ENCODE measurements around the gene RPL14.

Gene RPL14

DNA sequence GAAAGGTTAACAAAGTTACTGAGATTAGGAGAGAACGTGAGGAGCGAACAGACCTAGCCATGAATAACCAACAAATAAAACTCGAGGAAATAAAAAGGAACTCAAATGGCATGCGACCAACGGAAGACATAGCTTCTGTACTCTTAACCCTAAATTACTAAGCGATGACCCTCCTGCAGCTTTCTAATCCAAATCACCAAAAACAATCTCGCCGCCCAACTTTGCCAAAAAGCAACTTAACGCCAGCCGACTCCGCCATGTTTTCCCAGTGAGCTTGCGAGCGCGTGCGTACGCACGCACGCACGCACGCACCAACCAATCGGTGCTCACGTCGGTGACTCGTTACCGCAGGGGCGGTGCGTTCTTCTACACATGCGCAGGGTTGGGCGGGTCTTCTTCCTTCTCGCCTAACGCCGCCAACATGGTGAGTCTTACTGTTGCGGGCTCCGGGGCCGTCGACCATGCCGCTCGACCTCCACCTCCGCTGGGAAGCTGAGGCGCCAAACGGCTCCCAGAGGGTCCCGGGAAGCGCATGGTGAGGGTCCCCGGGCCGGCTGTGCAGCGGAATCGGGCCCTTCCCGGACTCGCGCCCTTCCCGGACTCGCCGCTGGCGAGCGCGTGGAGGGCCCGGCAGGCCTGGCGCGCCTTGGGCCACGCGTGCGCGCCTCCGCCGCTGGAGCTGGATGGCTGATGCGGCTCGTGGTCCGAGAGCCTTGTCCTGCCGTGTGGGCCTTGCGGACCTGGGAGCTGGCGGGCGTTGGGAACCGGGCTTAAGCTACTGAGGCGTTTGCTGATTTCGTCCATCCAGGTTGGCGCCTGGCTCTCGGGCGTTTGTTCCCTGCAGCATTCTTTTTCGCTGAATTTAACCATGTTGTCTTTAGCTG is at the start of gene RPL14:
Gene RPL14, plus strand, starts transcription at position 400 of the 884 bp plus-strand sequence. Its CDS starts 133 bp downstream, at position 533.
- peak; percentile 82 for ATAC-seq

DNA sequence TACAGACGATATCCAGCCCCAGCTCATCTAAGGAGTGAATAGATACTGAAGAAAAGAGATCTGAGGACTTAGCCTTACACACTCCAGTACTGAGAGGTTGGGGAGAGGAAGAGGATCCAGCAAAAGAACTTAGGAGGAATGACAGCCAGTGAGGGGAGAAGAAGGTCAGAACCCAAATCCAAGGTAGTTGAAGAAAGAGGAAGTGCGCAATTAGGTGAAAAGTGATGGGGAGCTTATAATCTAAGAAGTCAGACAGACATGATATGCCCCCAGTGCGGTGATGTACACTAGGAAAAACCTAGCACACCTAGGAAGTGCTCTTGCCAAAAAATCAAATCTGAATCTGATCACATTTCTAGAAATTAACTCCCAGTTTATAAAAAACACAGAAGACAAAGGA is 49.5 kb upstream of the RPL14 start:
- no peak for ATAC-seq
- TF ChIP-seq BACH2 (CRISPR knock-in tag; IDR thresholded peaks at IDR 0.05; ENCODE audit: borderline replicate concordance) (no peak), SNAI2 (CRISPR knock-in tag; IDR thresholded peaks at IDR 0.05) (no peak), OSR1 (CRISPR knock-in tag; IDR thresholded peaks at IDR 0.05) (no peak), CSDC2 (CRISPR knock-in tag; IDR thresholded peaks at IDR 0.05) (no peak), ZFP3 (CRISPR knock-in tag; IDR thresholded peaks at IDR 0.05) (no peak), ISL1 (CRISPR knock-in tag; IDR thresholded peaks at IDR 0.05) (no peak), PPARA (CRISPR knock-in tag; IDR thresholded peaks at IDR 0.05; ENCODE audit: borderline replicate concordance) (no peak), ZC3H10 (CRISPR knock-in tag; IDR thresholded peaks at IDR 0.05) (no peak), ZFP30 (CRISPR knock-in tag; IDR thresholded peaks at IDR 0.05) (no peak), ZNF70 (CRISPR knock-in tag; IDR thresholded peaks at IDR 0.05) (no peak), TOX (CRISPR knock-in tag; IDR thresholded peaks at IDR 0.05; ENCODE audit: borderline replicate concordance) (no peak), ESRRG (CRISPR knock-in tag; IDR thresholded peaks at IDR 0.05) (no peak), ZNF8 (CRISPR knock-in tag; IDR thresholded peaks at IDR 0.05) (no peak), TCF4 (CRISPR knock-in tag; IDR thresholded peaks at IDR 0.05; ENCODE audit: borderline replicate concordance) (no peak), GLIS3 (CRISPR knock-in tag; IDR thresholded peaks at IDR 0.05) (no peak)
- TF ChIP-seq, protein P1, sequence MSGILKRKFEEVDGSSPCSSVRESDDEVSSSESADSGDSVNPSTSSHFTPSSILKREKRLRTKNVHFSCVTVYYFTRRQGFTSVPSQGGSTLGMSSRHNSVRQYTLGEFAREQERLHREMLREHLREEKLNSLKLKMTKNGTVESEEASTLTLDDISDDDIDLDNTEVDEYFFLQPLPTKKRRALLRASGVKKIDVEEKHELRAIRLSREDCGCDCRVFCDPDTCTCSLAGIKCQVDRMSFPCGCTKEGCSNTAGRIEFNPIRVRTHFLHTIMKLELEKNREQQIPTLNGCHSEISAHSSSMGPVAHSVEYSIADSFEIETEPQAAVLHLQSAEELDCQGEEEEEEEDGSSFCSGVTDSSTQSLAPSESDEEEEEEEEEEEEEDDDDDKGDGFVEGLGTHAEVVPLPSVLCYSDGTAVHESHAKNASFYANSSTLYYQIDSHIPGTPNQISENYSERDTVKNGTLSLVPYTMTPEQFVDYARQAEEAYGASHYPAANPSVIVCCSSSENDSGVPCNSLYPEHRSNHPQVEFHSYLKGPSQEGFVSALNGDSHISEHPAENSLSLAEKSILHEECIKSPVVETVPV (CRISPR knock-in tag; IDR thresholded peaks at IDR 0.05) = no peak
- TF ChIP-seq, protein P2, sequence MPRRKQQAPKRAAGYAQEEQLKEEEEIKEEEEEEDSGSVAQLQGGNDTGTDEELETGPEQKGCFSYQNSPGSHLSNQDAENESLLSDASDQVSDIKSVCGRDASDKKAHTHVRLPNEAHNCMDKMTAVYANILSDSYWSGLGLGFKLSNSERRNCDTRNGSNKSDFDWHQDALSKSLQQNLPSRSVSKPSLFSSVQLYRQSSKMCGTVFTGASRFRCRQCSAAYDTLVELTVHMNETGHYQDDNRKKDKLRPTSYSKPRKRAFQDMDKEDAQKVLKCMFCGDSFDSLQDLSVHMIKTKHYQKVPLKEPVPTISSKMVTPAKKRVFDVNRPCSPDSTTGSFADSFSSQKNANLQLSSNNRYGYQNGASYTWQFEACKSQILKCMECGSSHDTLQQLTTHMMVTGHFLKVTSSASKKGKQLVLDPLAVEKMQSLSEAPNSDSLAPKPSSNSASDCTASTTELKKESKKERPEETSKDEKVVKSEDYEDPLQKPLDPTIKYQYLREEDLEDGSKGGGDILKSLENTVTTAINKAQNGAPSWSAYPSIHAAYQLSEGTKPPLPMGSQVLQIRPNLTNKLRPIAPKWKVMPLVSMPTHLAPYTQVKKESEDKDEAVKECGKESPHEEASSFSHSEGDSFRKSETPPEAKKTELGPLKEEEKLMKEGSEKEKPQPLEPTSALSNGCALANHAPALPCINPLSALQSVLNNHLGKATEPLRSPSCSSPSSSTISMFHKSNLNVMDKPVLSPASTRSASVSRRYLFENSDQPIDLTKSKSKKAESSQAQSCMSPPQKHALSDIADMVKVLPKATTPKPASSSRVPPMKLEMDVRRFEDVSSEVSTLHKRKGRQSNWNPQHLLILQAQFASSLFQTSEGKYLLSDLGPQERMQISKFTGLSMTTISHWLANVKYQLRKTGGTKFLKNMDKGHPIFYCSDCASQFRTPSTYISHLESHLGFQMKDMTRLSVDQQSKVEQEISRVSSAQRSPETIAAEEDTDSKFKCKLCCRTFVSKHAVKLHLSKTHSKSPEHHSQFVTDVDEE (CRISPR knock-in tag; IDR thresholded peaks at IDR 0.05) = no peak
- TF ChIP-seq, protein P3, sequence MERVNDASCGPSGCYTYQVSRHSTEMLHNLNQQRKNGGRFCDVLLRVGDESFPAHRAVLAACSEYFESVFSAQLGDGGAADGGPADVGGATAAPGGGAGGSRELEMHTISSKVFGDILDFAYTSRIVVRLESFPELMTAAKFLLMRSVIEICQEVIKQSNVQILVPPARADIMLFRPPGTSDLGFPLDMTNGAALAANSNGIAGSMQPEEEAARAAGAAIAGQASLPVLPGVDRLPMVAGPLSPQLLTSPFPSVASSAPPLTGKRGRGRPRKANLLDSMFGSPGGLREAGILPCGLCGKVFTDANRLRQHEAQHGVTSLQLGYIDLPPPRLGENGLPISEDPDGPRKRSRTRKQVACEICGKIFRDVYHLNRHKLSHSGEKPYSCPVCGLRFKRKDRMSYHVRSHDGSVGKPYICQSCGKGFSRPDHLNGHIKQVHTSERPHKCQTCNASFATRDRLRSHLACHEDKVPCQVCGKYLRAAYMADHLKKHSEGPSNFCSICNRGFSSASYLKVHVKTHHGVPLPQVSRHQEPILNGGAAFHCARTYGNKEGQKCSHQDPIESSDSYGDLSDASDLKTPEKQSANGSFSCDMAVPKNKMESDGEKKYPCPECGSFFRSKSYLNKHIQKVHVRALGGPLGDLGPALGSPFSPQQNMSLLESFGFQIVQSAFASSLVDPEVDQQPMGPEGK (CRISPR knock-in tag; IDR thresholded peaks at IDR 0.05; ENCODE audit: borderline replicate concordance) = no peak
- TF ChIP-seq, protein P4, sequence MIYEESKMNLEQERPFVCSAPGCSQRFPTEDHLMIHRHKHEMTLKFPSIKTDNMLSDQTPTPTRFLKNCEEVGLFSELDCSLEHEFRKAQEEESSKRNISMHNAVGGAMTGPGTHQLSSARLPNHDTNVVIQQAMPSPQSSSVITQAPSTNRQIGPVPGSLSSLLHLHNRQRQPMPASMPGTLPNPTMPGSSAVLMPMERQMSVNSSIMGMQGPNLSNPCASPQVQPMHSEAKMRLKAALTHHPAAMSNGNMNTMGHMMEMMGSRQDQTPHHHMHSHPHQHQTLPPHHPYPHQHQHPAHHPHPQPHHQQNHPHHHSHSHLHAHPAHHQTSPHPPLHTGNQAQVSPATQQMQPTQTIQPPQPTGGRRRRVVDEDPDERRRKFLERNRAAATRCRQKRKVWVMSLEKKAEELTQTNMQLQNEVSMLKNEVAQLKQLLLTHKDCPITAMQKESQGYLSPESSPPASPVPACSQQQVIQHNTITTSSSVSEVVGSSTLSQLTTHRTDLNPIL (CRISPR knock-in tag; IDR thresholded peaks at IDR 0.05; ENCODE audit: low read depth) = no peak

More for the DNA sequence above, at the start of gene RPL14:
- TF ChIP-seq ESRRG (CRISPR knock-in tag; IDR thresholded peaks at IDR 0.05) (no peak), ARNTL (CRISPR knock-in tag; IDR thresholded peaks at IDR 0.05; ENCODE audit: borderline replicate concordance, low read depth) (no peak), GLIS3 (CRISPR knock-in tag; IDR thresholded peaks at IDR 0.05) (no peak), SNAI2 (CRISPR knock-in tag; IDR thresholded peaks at IDR 0.05) (no peak), ZC3H10 (CRISPR knock-in tag; IDR thresholded peaks at IDR 0.05) (no peak), ZNF8 (CRISPR knock-in tag; IDR thresholded peaks at IDR 0.05) (no peak)
- TF ChIP-seq, protein P1 (CRISPR knock-in tag; IDR thresholded peaks at IDR 0.05) = no peak
- TF ChIP-seq, protein P2 (CRISPR knock-in tag; IDR thresholded peaks at IDR 0.05) = 0 out of 2 replicates have a peak, but pooled peaks have one; percentile 9

Measured in SK-N-SH treated with all-trans-retinoic acid at 6 μM for 48 hours (cell line).